AG09319 (cell line): ENCODE measurements around the gene IMPDH2.

Experiments used
- DNase-seq: peaks from one replicate; pipeline ENCODE4 v3.0.0-alpha.2; 2010; ENCODE audit warnings: low read depth; ENCODE audit errors: extremely low read depth
- TF ChIP-seq, protein P1 (sequence below): IDR thresholded peaks from 2 replicates; pipeline ENCODE4 v1.5.1; 2011; ENCODE audit warnings: low read depth, mild to moderate bottlenecking, inconsistent platforms, low read length, moderate library complexity

The IMPDH2 gene

DNA sequence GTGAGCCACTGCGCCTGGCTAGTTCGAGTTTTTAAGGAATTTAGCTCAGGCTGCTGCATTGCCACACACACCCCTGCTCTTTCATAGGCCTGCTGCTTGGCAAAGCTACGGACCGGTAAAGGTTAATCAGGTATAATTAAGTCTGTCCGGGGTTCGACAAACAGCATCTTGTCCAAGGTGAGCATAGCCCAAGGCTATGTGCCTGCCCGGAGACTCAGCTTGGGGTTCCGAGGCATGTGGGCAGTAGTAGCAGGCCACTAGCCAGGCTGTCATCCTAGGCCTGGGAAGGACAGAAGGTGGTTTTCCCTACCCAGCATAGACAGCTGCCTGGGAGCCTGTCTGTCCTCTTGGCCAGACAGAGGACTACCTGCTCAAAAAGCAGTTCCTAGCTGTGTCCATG lies 32.6 kb downstream of the IMPDH2 start:
- no peak for DNase-seq
- TF ChIP-seq, protein P1, sequence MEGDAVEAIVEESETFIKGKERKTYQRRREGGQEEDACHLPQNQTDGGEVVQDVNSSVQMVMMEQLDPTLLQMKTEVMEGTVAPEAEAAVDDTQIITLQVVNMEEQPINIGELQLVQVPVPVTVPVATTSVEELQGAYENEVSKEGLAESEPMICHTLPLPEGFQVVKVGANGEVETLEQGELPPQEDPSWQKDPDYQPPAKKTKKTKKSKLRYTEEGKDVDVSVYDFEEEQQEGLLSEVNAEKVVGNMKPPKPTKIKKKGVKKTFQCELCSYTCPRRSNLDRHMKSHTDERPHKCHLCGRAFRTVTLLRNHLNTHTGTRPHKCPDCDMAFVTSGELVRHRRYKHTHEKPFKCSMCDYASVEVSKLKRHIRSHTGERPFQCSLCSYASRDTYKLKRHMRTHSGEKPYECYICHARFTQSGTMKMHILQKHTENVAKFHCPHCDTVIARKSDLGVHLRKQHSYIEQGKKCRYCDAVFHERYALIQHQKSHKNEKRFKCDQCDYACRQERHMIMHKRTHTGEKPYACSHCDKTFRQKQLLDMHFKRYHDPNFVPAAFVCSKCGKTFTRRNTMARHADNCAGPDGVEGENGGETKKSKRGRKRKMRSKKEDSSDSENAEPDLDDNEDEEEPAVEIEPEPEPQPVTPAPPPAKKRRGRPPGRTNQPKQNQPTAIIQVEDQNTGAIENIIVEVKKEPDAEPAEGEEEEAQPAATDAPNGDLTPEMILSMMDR, result no peak

DNA sequence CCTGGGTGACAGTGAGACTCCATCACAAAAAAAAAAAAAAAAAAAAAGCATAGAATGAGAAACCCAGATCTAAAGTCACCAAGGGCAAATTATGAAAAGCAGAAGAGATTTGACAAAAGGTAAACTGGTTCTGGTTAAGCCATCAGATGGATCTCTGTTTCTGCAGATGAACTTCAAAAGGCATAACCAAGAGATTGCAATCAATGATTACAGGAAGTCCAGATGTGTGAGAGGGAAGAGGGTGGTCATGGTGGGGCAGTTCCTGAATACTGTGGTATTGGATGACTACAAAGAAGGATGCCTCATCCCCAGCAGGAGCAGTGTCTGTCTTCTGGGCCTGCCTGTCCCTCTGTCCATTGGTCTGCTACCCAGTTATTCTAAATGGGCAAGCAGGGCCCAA lies 35.4 kb downstream of the IMPDH2 start:
- no peak for DNase-seq
- TF ChIP-seq, protein P1, result no peak

DNA sequence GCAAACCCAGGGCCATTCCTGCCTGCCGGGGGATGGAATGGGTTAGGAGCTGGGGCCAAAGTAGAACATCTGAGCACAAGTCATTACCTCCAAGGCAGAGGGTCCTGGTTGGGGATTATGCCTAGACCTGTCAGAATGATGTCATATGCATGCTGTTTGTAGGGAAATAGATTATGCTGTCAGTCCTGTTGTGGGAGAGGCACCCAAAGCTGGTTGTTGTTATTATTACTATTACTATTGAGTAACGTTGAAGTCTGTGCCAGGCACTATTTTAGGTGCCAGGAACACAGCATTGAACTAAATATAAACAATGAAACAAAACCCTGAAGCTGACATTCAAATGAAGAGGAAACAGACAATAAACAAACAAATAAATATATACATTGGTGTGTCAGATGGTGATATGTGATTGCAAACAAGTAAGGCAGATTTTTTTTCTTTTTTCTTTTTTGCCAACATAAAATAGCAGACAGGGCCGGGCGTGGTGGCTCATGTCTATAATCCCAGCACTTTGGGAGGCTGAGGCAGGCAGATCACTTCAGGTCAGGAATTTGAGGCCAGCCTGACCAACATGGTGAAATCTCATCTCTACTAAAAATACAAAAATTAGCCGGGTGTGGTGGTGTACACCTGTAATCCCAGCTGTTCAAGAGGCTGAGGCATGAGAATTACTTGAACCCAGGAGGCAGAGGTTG lies 37.2 kb downstream of the IMPDH2 start:
- no peak for DNase-seq
- TF ChIP-seq, protein P1, result no peak

DNA sequence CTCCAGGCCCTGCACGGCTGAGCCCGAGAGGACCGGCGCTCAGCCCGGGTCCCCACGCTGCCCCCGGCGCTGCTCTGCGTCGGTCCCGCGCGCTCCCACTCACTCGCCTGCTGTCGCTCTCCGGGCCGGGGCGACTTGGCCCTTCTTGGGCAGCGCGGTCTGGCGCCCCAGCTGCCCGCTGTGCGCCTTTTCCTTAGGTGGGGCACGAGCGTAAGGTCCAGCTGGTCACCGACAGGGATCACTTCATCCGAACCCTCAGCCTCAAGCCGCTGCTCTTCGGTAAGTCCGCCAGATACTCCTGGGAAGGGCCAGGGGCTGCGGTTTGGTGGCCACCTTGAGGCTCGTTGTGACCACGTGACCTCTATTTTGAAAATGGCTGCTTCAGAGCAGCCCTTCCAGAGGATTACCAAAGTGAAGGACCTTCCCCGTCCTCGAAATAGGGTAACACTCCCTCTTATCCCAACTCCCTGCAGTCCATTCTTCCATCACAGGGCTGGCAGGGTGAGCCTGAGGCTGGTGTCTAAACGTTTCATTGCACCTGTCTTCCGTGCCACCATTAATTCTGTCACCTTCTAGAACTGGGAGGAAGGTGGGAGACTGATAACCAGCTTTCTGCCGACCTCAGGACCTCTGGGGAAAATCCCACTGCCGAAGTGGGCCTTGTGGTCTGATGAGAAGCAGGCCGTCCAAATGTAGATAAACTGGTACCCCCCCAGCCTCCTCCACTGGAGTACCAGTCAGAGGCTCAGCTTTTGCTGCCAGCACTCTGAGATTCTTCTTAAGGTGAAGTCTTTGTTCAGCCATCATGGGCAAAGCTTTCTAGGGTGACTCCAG lies 38.3 kb downstream of the IMPDH2 start:
- DNase-seq, result no peak
- TF ChIP-seq, protein P1, result no peak

DNA sequence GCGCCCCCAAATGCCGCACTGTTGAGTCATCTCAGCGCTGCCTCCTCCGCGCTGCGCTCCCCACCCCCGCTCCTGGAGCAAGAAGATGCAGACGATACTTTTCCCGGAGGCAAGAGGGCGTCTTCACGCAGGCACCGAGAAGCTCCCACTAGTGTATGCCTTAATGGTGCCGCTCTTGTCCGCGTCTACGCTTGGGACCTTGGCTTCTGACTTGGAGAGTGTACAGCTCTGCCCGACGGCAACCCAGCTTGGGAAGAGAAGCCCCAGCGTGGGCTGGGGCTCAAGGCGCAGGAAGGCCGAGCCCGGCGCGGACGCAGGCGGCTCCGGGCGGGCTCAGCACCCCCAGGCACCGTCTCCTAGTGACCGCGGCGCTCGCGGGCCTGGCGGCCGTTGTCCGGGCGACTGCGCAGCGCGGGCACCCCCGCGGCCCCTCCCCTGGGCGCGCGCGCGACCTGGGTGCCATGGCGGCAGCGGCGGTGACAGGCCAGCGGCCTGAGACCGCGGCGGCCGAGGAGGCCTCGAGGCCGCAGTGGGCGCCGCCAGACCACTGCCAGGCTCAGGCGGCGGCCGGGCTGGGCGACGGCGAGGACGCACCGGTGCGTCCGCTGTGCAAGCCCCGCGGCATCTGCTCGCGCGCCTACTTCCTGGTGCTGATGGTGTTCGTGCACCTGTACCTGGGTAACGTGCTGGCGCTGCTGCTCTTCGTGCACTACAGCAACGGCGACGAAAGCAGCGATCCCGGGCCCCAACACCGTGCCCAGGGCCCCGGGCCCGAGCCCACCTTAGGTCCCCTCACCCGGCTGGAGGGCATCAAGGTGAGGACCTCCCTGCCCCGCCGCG lies 39.2 kb downstream of the IMPDH2 start, which contains the start of gene P4HTM:
P4HTM (plus strand) TSS at position 446 of the 840 bp plus-strand sequence; CDS start at position 462, 16 bp downstream.
- peak; percentile 72 for DNase-seq

DNA sequence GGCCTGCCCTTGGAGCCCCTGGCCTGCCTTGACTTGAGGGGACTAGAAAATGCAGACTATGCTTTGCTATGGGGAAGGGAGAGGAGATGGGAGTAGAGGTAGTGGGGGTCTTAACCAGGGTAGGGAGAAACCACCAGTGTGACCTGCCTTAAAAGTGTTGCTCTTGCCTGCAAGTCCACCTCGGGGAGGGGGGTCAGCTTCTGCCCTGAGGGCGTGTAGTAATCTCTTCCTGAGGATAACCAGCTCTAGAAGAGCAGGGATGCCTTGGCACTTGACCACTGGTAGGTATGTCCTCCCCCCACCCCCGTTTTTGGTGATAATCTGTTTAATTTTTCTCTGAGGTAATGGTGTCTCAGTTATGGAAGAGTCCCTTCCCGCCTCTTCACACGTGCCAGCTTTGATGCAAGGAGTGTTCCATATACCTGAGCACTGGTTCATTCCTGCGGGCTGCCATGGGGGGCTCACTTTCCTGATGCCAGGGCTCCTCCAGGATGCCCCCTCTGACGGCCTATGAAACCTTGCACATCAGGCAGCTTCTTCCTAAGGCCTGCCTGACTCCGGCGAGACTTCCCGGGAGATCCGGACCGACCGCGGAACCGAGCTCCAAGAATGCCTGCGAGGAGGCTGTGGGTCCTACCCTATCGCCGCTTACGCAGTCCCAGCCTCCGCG lies 39.9 kb downstream of the IMPDH2 start:
- TF ChIP-seq, protein P1, result no peak
- no peak for DNase-seq

More for the DNA sequence above, 39.2 kb downstream of the IMPDH2 start, which contains the start of gene P4HTM:
- TF ChIP-seq, protein P1, result peak; percentile 54
